Measurements from ENCODE around the gene ALKAL2. TPM values are rescaled to one million over a fixed set of nuclear protein-coding genes. Genes with fewer than 3 reads are reported as not detected.

ALKAL2 gene
- total RNA-seq, 1 experiment from 2014 or later: 3.5 TPM

GRCh38 chr2:263774-264492, 24.0 kb downstream of the ALKAL2 start, which contains the start of gene SH3YL1 (continued):
- TF ChIP-seq FOXP4 (CRISPR knock-in tag; IDR thresholded peaks at IDR 0.05): peak; percentile 20; the same call in 1 of the 2 replicates
- TF ChIP-seq ZNF423 (CRISPR knock-in tag; IDR thresholded peaks at IDR 0.05): peak; percentile 19; the same call in 1 of the 2 replicates
- peak; percentile 81; the same call in 1 of the 2 replicates for TF ChIP-seq SMAD3 (CRISPR knock-in tag; IDR thresholded peaks at IDR 0.05; ENCODE audit: borderline replicate concordance)
- 0 out of 2 replicates have a peak, but pooled peaks have one; percentile 49 for TF ChIP-seq TEAD4 (CRISPR knock-in tag; IDR thresholded peaks at IDR 0.05)
- TF ChIP-seq ZNF232 (CRISPR knock-in tag; IDR thresholded peaks at IDR 0.05): 0 out of 2 replicates have a peak, but pooled peaks have one; percentile 33
- TF ChIP-seq MAX (CRISPR knock-in tag; IDR thresholded peaks at IDR 0.05): peak; percentile 55; the same call in 1 of the 2 replicates
- peak; percentile 61 for TF ChIP-seq USF1 (CRISPR knock-in tag; IDR thresholded peaks at IDR 0.05)
- no peak for TF ChIP-seq ZNF425 (CRISPR knock-in tag; conservative IDR thresholded peaks at IDR 0.05)

GRCh38 chr2:263022-263738, 24.7 kb downstream of the ALKAL2 start:
- ChIA-PET CTCF (interaction anchor here (0.5 to 1.8 kb wide), 2 partner anchors 17 to 24 kb away, joined by 3 to 14 read pairs; no protein-coding TSS in a partner anchor), POLR2A (interaction anchor here (1.2 kb wide), 1 partner anchor 26 kb away, joined by 4 read pairs; no protein-coding TSS in a partner anchor)
- peaks cover 36% of the 10 kb centered on the region for H3K4me1 Mint-ChIP-seq
- H3K27ac Mint-ChIP-seq: no peak overlapping the region
- ATAC-seq (no peak), DNase-seq (ENCODE audit: low spot score) (no peak)
- TF ChIP-seq TEAD4 (CRISPR knock-in tag; IDR thresholded peaks at IDR 0.05) (0 out of 2 replicates have a peak, but pooled peaks have one; percentile 33), GRHL2 (CRISPR knock-in tag; IDR thresholded peaks at IDR 0.05; ENCODE audit: insufficient replicate concordance, severe bottlenecking) (no peak), USF2 (CRISPR knock-in tag; IDR thresholded peaks at IDR 0.05) (no peak), OVOL2 (CRISPR knock-in tag; IDR thresholded peaks at IDR 0.05; ENCODE audit: borderline replicate concordance) (no peak), JUN (CRISPR knock-in tag; IDR thresholded peaks at IDR 0.05) (no peak), FOXP1 (CRISPR knock-in tag; IDR thresholded peaks at IDR 0.05; ENCODE audit: borderline replicate concordance) (no peak), ELF4 (CRISPR knock-in tag; IDR thresholded peaks at IDR 0.05; ENCODE audit: low read depth) (no peak), NR1H2 (CRISPR knock-in tag; IDR thresholded peaks at IDR 0.05) (no peak), ATF1 (CRISPR knock-in tag; IDR thresholded peaks at IDR 0.05) (no peak), IRF2 (CRISPR knock-in tag; IDR thresholded peaks at IDR 0.05; ENCODE audit: borderline replicate concordance, low read depth) (no peak), HMGXB4 (CRISPR knock-in tag; IDR thresholded peaks at IDR 0.05) (0 out of 2 replicates have a peak, but pooled peaks have one; percentile 16), ESRRA (CRISPR knock-in tag; IDR thresholded peaks at IDR 0.05; ENCODE audit: borderline replicate concordance) (no peak), ATF2 (CRISPR knock-in tag; IDR thresholded peaks at IDR 0.05; ENCODE audit: borderline replicate concordance, low read depth) (no peak), NFE2L1 (CRISPR knock-in tag; IDR thresholded peaks at IDR 0.05) (no peak), FOXP4 (CRISPR knock-in tag; IDR thresholded peaks at IDR 0.05) (no peak), GTF2I (CRISPR knock-in tag; conservative IDR thresholded peaks at IDR 0.05) (no peak)
- peak overlapping the region; percentile 77 for H3K4me3 Mint-ChIP-seq
- peaks cover 14% of the 10 kb centered on the region for H3K9me3 Mint-ChIP-seq
- peaks cover 32% of the 10 kb centered on the region for H3K36me3 Mint-ChIP-seq
- peaks cover 20% of the 10 kb centered on the region for H3K27me3 Mint-ChIP-seq (ENCODE audit: low read depth)
